ELF-1 (cell line): Measurements from ENCODE around the gene CAMKK2.
A peak's percentile ranks its signal among the peaks of the same experiment; 100 is the strongest.

Experiments used
- DNase-seq: peaks from one replicate; pipeline ENCODE4 v3.0.0-alpha.2; 2016; ENCODE audit warnings: low read depth, low spot score

CAMKK2 gene

DNA sequence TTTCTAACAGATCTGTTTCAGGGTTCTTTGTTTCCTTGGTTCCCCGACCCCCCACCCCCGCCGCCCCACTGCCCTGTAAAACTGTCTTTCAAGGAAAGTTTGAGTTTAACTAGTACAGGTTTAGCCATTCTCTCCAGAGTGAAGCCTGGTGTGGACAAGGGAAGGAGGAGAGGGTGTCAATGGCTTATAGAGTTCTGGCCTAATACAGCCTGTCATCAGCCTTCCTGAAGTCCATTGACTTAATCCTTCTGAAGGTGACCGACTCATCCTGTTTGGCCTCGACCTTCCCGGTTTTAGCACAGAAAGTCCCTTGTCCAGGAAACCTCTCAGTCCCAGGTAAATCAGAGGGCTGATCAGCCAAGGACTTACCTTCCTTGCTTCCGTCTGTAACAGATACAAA is 97.6 kb downstream of the CAMKK2 start:
- DNase-seq, result no peak

- DNase-seq, result no peak
These were observed 99.6 kb downstream of the CAMKK2 start for GRCh38 chr12:121196902-121197301.

GRCh38 chr12:121191151-121191550 is 105.4 kb downstream of the CAMKK2 start:
- no peak for DNase-seq

- peak; percentile 13 for DNase-seq
These were observed 105.9 kb downstream of the CAMKK2 start for GRCh38 chr12:121190523-121191031.

DNA sequence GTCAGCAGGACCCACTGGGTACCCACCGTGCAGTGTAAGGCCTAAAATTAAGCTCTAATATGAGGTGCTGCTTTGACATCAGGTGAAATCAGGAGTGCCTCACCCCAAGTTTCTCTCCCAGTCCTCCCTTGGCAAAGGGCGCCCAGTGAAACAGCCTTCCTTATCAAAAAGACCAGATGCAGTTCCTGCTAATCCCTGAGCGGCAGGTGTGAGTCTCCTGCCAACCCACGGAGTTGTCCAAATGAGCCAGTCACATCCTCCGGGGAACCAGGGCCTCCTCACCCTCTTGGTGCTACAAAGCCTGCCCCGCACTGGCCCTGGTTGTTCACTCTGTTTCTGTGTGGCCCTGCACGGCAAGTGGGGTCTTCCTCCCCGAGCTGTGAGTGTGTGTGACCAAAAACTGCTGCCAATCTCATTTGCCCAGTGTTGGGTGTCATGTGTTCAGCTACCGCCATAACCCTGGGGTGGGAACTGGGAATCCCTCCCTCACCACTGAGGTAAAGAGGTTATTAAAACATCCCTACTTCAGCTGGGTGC is 106.8 kb downstream of the CAMKK2 start:
- DNase-seq, result no peak

GRCh38 chr12:121189131-121189530 is 107.4 kb downstream of the CAMKK2 start:
- no peak for DNase-seq

DNA sequence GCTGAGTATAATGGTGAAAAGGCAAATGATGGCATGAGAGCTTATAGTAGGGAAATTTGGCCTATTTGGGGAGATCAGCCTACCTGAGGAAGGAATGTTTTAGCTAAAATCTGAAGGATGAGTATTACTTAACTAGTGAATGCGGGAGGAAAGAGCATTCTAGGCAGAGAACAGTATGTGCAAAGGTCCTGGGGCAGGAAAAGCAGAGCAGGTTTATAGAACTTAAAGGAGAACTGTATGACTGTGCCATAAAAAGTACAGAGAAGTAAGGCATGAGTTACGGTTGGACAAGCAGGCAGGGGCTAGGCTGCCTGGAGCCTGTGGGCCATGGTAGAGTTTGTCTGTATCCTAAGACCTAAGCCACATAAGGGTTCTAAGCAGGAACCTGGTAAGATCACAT is 108.3 kb downstream of the CAMKK2 start:
- no peak for DNase-seq
